Measurements from ENCODE around the gene FN3K.
"Not testable (repeated sequence)": the region's sequence is repeated elsewhere in the genome, so short reads cannot be mapped to it uniquely, and the experiment has no call there.

- not testable (repeated sequence) for TF ChIP-seq CTCF (IDR thresholded peaks at IDR 0.05 in 4 of 5, conservative IDR thresholded peaks at IDR 0.05 in 1 of 5); POLR2A (IDR thresholded peaks at IDR 0.05)
These were observed 9.3 kb downstream of the FN3K start for GRCh38 chr17:82744736-82745135.

Data from gastrocnemius medialis (tissue), 4 donors.